GM12878 (cell line): ENCODE data around the gene POLDIP3. TPM values are rescaled to one million over a fixed set of nuclear protein-coding genes. Genes with fewer than 3 reads are reported as not detected.

Source experiments
- ATAC-seq: fragments of 200-7000 bp; cut with Tn5 transposase; 3 replicates; pipeline ENCODE4 v1.9.1; 2020; ENCODE audit warnings: mild to moderate bottlenecking, moderate library complexity
- BruUV-seq: library from RNA; stranded (reverse); fragments of 400-500 nt; replicated peaks from 2 replicates; lab custom pipeline; 2021; lab: Mats Ljungman, UMichigan
- CTCF ChIA-PET: fragments of 300-600 bp; sonication (Branson Sonifier 250); formaldehyde crosslinking; extraction: SDS; loops from one replicate; lab custom pipeline; 2021; ENCODE audit warnings: inconsistent platforms; lab: Yijun Ruan, JAX
- POLR2A ChIA-PET: fragments of 350-600 bp; formaldehyde crosslinking; extraction: SDS; loops from one replicate; lab custom pipeline; 2021; ENCODE audit warnings: inconsistent platforms; lab: Charles Lee
- RAD21 ChIA-PET: fragments of 300-600 bp; sonication (Branson Sonifier 250); formaldehyde crosslinking; loops from one replicate; lab custom pipeline; 2023; ENCODE audit warnings: antibody characterized with exemption; ENCODE audit not compliant: unreplicated experiment; lab: Charles Lee
- SMC1A ChIA-PET: fragments of 300-600 bp; sonication (Branson Sonifier 250); formaldehyde crosslinking; loops from one replicate; lab custom pipeline; 2023; ENCODE audit not compliant: unreplicated experiment, uncharacterized antibody; lab: Charles Lee
- DNase-seq: peaks from one replicate; pipeline ENCODE4 v3.0.0-alpha.2; 2011; ENCODE audit warnings: low read depth, low spot score
- FAIRE-seq: peaks from 3 replicates; lab custom pipeline; 2011; peaks lifted over from hg19 to GRCh38; lab: Jason Lieb, UNC
- H2AFZ ChIP-seq: 2 replicates; pipeline ENCODE4 v1.6.0; 2011; ENCODE audit warnings: low read depth, low read length, control low read depth; ENCODE audit not compliant: control insufficient read depth
- H3K27ac ChIP-seq: 2 replicates; pipeline ENCODE4 v1.5.1; 2011; ENCODE audit warnings: control low read depth; ENCODE audit not compliant: control insufficient read depth, insufficient read depth
- H3K27me3 ChIP-seq, 2 experiments: replicated peaks in 1 of 2; 2 replicates each; pipeline versions ENCODE4 v1.6.0 to v1.6.1; 2011; ENCODE audit warnings: low read length in 1 of 2; ENCODE audit not compliant: control insufficient read depth in 2 of 2, insufficient read depth in 2 of 2
- H3K36me3 ChIP-seq, 2 experiments: 2 replicates each; pipeline ENCODE4 v1.5.1; 2011; ENCODE audit warnings: low read length in 1 of 2; ENCODE audit not compliant: control insufficient read depth in 2 of 2, insufficient read depth in 2 of 2
- H3K4me1 ChIP-seq: 2 replicates; pipeline ENCODE4 v1.6.1; 2011; ENCODE audit warnings: mild to moderate bottlenecking, low read length, moderate library complexity, mixed read lengths; ENCODE audit not compliant: control insufficient read depth, insufficient read depth
- H3K4me2 ChIP-seq: 2 replicates; pipeline ENCODE4 v1.6.0; 2011; ENCODE audit warnings: control low read depth; ENCODE audit not compliant: control insufficient read depth, insufficient read depth
- H3K4me3 ChIP-seq: fragments of 200-600 bp; sonication (generic); 2 replicates; pipeline ENCODE4 v1.5.1; 2016
- H3K79me2 ChIP-seq: 2 replicates; pipeline ENCODE4 v1.6.0; 2011; ENCODE audit warnings: low read length; ENCODE audit not compliant: control insufficient read depth, insufficient read depth
- H3K9ac ChIP-seq: 2 replicates; pipeline ENCODE4 v1.8.0; 2011; ENCODE audit warnings: low read length, control low read depth, mixed read lengths; ENCODE audit not compliant: control insufficient read depth, insufficient read depth
- H3K9me3 ChIP-seq: replicated peaks from 3 replicates; pipeline ENCODE4 v1.5.1; 2011; ENCODE audit warnings: mild to moderate bottlenecking, low read length; ENCODE audit not compliant: control insufficient read depth, insufficient read depth
- H4K20me1 ChIP-seq: 2 replicates; pipeline ENCODE4 v1.6.0; 2011; ENCODE audit not compliant: control insufficient read depth, insufficient read depth
- BHLHE40 ChIP-seq, 2 experiments: fragments of 450-650 bp in 1 of 2; IDR thresholded peaks; 2 replicates each; pipeline ENCODE4 v1.6.1; 2011 to 2017; ENCODE audit warnings: low read depth in 2 of 2, borderline replicate concordance in 1 of 2, improper control_type of control experiment in 1 of 2, low read length in 1 of 2, mild to moderate bottlenecking in 1 of 2
- GABPA ChIP-seq: IDR thresholded peaks from 2 replicates; pipeline ENCODE4 v1.6.1; 2014; ENCODE audit warnings: antibody characterized with exemption, low read depth, mild to moderate bottlenecking, inconsistent platforms
- IKZF1 ChIP-seq: fragments of 450-650 bp; conservative IDR thresholded peaks from 2 replicates; pipeline ENCODE4 v1.6.1; 2017; ENCODE audit warnings: antibody characterized with exemption, mild to moderate bottlenecking
- MTA2 ChIP-seq: fragments of 450-650 bp; IDR thresholded peaks from 2 replicates; pipeline ENCODE4 v1.6.1; 2016; ENCODE audit warnings: low read depth, mild to moderate bottlenecking, moderate library complexity
- MXI1 ChIP-seq: fragments of 150-350 bp; IDR thresholded peaks from 2 replicates; pipeline ENCODE4 v1.6.1; 2011; ENCODE audit warnings: low read depth, mild to moderate bottlenecking, inconsistent platforms, low read length, improper control_type of control experiment
- MYB ChIP-seq: fragments of 150-350 bp; IDR thresholded peaks from 2 replicates; pipeline ENCODE4 v1.6.1; 2014; ENCODE audit warnings: mild to moderate bottlenecking, low read depth, low read length, borderline replicate concordance
- MYC ChIP-seq: IDR thresholded peaks from 2 replicates; pipeline ENCODE4 v1.6.1; 2011; ENCODE audit warnings: mild to moderate bottlenecking, low read length, moderate library complexity, inconsistent platforms; ENCODE audit not compliant: insufficient read depth, insufficient replicate concordance, insufficient read length, severe bottlenecking
- NFIC ChIP-seq: IDR thresholded peaks from 2 replicates; pipeline ENCODE4 v1.6.1; 2012; ENCODE audit warnings: low read depth, mild to moderate bottlenecking, inconsistent platforms, low read length, moderate library complexity
- NR2F1 ChIP-seq: fragments of 450-650 bp; conservative IDR thresholded peaks from 2 replicates; pipeline ENCODE4 v1.6.1; 2017; ENCODE audit warnings: mild to moderate bottlenecking
- RAD51 ChIP-seq: fragments of 450-650 bp; IDR thresholded peaks from 2 replicates; pipeline ENCODE4 v1.6.1; 2016; ENCODE audit warnings: moderate library complexity, mild to moderate bottlenecking, inconsistent platforms
- SREBF2 ChIP-seq: IDR thresholded peaks from 2 replicates; pipeline ENCODE4 v1.6.1; 2012; ENCODE audit warnings: mild to moderate bottlenecking, low read length
- WGBS: methylation state at CpG from one replicate; pipeline ENCODE4 v1.1.6; 2016; ENCODE audit warnings: low lambda C conversion rate; ENCODE audit not compliant: insufficient replicate concordance, insufficient coverage; ENCODE audit errors: missing lambda C conversion rate; 5-methylcytosine and 5-hydroxymethylcytosine counted together
- in situ Hi-C: fragments of 300-500 bp; cut with MboI; formaldehyde crosslinking; loops from 9 replicates; pipeline ENCODE4 v1.14.3; 2018; ENCODE audit warnings: mixed read lengths
- intact Hi-C: fragments of 100-400 bp; cut with micrococcal nuclease; formaldehyde crosslinking; loops from one replicate; pipeline ENCODE4 v1.14.2; 2022; ENCODE audit not compliant: unreplicated experiment
- polyA plus RNA-seq, 11 experiments: library from polyadenylated mRNA; depleted of rRNA in 4 of 11; unstranded in 6 of 11; stranded (reverse) in 5 of 11; fragments of >200 nt; fragmentation: Nextera tagmentation in 4 of 11; fragmentation: Illumina TruSeq in 1 of 11; extraction: Ambion mirVana in 4 of 11; extraction: Trizol in 1 of 11; gene quantifications; 1 replicate in 1 of 11; 2 replicates in 10 of 11; pipeline versions ENCODE4 v1.2.1 to v1.2.3, GENCODE V29; 2011 to 2016; ENCODE audit warnings: inconsistent platforms in 2 of 11, missing spikeins in 2 of 11, low read depth in 1 of 11
- total RNA-seq, 4 experiments: library from RNA; depleted of rRNA in 3 of 4; stranded (reverse); fragments of >200 nt in 3 of 4; fragmentation: Illumina TruSeq in 1 of 4; extraction: Trizol in 1 of 4; gene quantifications; 2 replicates each; pipeline versions ENCODE4 v1.2.1 to v1.2.3, GENCODE V29; 2013 to 2021
- TF ChIP-seq, protein P1 (sequence below): fragments of 450-650 bp; IDR thresholded peaks from 2 replicates; pipeline ENCODE4 v1.6.1; 2017; ENCODE audit warnings: mild to moderate bottlenecking
- TF ChIP-seq, protein P2 (sequence below): fragments of 450-650 bp; IDR thresholded peaks from 2 replicates; pipeline ENCODE4 v1.6.1; 2017; ENCODE audit warnings: mild to moderate bottlenecking, moderate library complexity

Gene POLDIP3
- total and polyA plus RNA-seq, 10 of the 15 experiments (the other 5 are each of a cell fraction or from before 2014, with no cell fraction given) = 14.8 to 60.2 (median 49.5) TPM

DNA sequence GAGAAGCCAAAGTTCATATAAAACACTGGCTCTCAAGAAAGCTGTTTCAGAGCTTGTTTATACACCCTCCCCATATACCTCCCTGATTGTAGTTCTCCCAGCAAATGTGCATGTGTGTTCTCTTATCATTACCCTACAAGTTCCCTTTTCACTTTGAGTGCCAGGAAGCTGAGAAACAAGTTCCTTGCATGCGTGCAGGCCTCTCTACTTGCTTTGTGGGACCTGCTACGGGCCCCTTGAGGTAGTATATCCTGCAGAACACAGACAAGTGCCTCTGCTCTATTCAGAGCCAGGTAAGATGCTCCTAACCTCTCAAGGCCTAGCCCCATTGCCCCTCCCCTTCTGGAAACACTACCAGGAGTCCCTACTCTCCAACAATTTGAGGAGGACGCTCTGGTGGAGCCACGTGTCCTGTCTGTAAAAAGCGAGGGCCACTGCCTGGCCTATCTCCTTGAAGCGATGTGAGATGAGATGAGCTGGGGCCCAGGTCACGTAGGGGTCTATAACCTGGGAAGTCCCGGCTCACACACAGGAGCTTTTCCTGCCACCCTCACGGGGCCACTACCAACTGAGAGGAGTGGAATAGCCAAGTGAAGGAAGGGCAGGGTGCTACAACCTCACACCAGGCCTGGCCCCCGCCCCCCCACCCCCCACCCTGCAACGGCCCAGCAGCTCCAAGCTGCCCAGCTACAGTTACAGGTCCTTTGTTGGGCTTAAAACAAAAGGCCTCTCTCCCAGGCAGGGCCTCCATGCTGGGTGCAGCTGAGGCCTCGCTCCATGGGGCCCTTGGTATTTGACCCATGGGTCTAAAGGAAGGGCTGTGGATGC lies 28.3 kb upstream of the POLDIP3 start:
- FAIRE-seq = peak; percentile 59
- ChIA-PET POLR2A (interaction anchor here (0.5 to 2.1 kb wide), 8 partner anchors 9 to 116 kb away, joined by 3 to 6 read pairs (median 3); no protein-coding TSS in a partner anchor), SMC1A (interaction anchor here (1.0 to 2.6 kb wide), 7 partner anchors 10 to 201 kb away, joined by 3 to 18 read pairs (median 4); no protein-coding TSS in a partner anchor), CTCF (interaction anchor here (0.9 to 3.4 kb wide), 11 partner anchors 8 to 391 kb away, joined by 3 to 17 read pairs (median 4); no protein-coding TSS in a partner anchor), RAD21 (interaction anchor here (0.7 to 3.7 kb wide), 7 partner anchors 13 to 211 kb away, joined by 3 to 19 read pairs (median 5); partner anchors contain the start of gene POLDIP3)
- Histone ChIP-seq H4K20me1 (no peaks in the 10 kb centered on the region), H3K79me2 (peaks cover 57% of the 10 kb centered on the region), H3K9me3 (no peaks in the 10 kb centered on the region), H3K36me3 (no peaks in the 10 kb centered on the region), H3K4me1 (peaks cover 37% of the 10 kb centered on the region), H3K27me3 (no peaks in the 10 kb centered on the region), H3K4me3 (peak overlapping the region; percentile 50), H2AFZ (no peak overlapping the region), H3K27ac (peak overlapping the region; percentile 84), H3K9ac (peak overlapping the region; percentile 78), H3K4me2 (peak overlapping the region; percentile 65)
- TF ChIP-seq BHLHE40 (IDR thresholded peaks at IDR 0.05; ENCODE audit: borderline replicate concordance in 1 of 2, low read depth in 2 of 2, low read length in 1 of 2) (peak in 1 of 2 experiments; percentile 14; a peak in 1 of 4 replicates), MYC (no peak), IKZF1 (peak; percentile 30; the same call in 1 of the 2 replicates), NR2F1 (peak; percentile 76), MTA2 (0 out of 2 replicates have a peak, but pooled peaks have one; percentile 13), MXI1 (0 out of 2 replicates have a peak, but pooled peaks have one; percentile 17), RAD51 (peak; percentile 43; the same call in 1 of the 2 replicates), SREBF2 (no peak), GABPA (no peak; the same call in 1 of the 2 replicates), NFIC (no peak), MYB (no peak)
- TF ChIP-seq, protein P1, sequence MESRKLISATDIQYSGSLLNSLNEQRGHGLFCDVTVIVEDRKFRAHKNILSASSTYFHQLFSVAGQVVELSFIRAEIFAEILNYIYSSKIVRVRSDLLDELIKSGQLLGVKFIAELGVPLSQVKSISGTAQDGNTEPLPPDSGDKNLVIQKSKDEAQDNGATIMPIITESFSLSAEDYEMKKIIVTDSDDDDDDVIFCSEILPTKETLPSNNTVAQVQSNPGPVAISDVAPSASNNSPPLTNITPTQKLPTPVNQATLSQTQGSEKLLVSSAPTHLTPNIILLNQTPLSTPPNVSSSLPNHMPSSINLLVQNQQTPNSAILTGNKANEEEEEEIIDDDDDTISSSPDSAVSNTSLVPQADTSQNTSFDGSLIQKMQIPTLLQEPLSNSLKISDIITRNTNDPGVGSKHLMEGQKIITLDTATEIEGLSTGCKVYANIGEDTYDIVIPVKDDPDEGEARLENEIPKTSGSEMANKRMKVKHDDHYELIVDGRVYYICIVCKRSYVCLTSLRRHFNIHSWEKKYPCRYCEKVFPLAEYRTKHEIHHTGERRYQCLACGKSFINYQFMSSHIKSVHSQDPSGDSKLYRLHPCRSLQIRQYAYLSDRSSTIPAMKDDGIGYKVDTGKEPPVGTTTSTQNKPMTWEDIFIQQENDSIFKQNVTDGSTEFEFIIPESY = no peak
- TF ChIP-seq, protein P2, sequence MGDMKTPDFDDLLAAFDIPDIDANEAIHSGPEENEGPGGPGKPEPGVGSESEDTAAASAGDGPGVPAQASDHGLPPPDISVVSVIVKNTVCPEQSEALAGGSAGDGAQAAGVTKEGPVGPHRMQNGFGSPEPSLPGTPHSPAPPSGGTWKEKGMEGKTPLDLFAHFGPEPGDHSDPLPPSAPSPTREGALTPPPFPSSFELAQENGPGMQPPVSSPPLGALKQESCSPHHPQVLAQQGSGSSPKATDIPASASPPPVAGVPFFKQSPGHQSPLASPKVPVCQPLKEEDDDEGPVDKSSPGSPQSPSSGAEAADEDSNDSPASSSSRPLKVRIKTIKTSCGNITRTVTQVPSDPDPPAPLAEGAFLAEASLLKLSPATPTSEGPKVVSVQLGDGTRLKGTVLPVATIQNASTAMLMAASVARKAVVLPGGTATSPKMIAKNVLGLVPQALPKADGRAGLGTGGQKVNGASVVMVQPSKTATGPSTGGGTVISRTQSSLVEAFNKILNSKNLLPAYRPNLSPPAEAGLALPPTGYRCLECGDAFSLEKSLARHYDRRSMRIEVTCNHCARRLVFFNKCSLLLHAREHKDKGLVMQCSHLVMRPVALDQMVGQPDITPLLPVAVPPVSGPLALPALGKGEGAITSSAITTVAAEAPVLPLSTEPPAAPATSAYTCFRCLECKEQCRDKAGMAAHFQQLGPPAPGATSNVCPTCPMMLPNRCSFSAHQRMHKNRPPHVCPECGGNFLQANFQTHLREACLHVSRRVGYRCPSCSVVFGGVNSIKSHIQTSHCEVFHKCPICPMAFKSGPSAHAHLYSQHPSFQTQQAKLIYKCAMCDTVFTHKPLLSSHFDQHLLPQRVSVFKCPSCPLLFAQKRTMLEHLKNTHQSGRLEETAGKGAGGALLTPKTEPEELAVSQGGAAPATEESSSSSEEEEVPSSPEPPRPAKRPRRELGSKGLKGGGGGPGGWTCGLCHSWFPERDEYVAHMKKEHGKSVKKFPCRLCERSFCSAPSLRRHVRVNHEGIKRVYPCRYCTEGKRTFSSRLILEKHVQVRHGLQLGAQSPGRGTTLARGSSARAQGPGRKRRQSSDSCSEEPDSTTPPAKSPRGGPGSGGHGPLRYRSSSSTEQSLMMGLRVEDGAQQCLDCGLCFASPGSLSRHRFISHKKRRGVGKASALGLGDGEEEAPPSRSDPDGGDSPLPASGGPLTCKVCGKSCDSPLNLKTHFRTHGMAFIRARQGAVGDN = peak; percentile 85
- no TSS peak for BruUV-seq
- ATAC-seq = peak; percentile 58
- 17% methylated on average over 12 of the region's 12 CpGs for WGBS
- in situ Hi-C loops = no loop called here
- no peak for DNase-seq
- intact Hi-C loops = no loop called here
